ENCODE results near the gene DVL2. TPM values are rescaled to one million over a fixed set of nuclear protein-coding genes. Genes with fewer than 3 reads are reported as not detected.

DVL2 gene
- total RNA-seq, 1 donor from 2014 or later = 99.7 TPM

Small RNAs within 50 kb of the gene (microRNA-seq; reads per million reads assigned to microRNA genes)
- 1,592 reads per million, percentile 83 among the genes with 10 or more reads in this experiment for gene MIR324 (ENCODE audit: unreplicated experiment)

Other genes starting within 250 kb of the DVL2 start
- not detected in 2 replicates for gene ALOX12, start 238.5 kb downstream of the DVL2 start, total RNA-seq
- 255 and 269 TPM in 2 replicates for gene RNASEK, start 221.9 kb downstream of the DVL2 start, total RNA-seq
- gene BCL6B, start 211.5 kb downstream of the DVL2 start, total RNA-seq = not detected in 2 replicates
- gene SLC16A13, start 198.5 kb downstream of the DVL2 start, total RNA-seq = 4.4 and 7.9 TPM in 2 replicates
- 0.57 and 0.75 TPM in 2 replicates for gene SLC16A11, start 190.4 kb downstream of the DVL2 start, total RNA-seq
- not detected in 2 replicates for gene CLEC10A, start 154.3 kb downstream of the DVL2 start, total RNA-seq
- not detected in 2 replicates for gene ASGR2, start 119.7 kb downstream of the DVL2 start, total RNA-seq
- 1.6 and 2.4 TPM in 2 replicates for gene ASGR1, start 55.1 kb downstream of the DVL2 start, total RNA-seq
- gene DLG4, start 14.7 kb downstream of the DVL2 start, total RNA-seq = 32.6 and 38.5 TPM in 2 replicates
- gene ACADVL, start 14.6 kb downstream of the DVL2 start, total RNA-seq = 302 and 354 TPM in 2 replicates
- 51.6 and 54.7 TPM in 2 replicates for gene PHF23, start 4.9 kb upstream of the DVL2 start, total RNA-seq
- 642 TPM in 2 replicates for gene GABARAP, start 7.9 kb upstream of the DVL2 start, total RNA-seq
- 145 and 151 TPM in 2 replicates for gene CTDNEP1, start 17.2 kb upstream of the DVL2 start, total RNA-seq
- 30.2 and 37.6 TPM in 2 replicates for gene ELP5, start 17.7 kb upstream of the DVL2 start, total RNA-seq
- gene CLDN7, start 28.0 kb upstream of the DVL2 start, total RNA-seq = 0.27 and 0.89 TPM in 2 replicates
- gene SLC2A4, start 47.2 kb upstream of the DVL2 start, total RNA-seq = 0.59 and 0.63 TPM in 2 replicates
- 0.40 TPM in 1 of 2 replicates, not detected in the other for gene YBX2, start 60.1 kb upstream of the DVL2 start, total RNA-seq
- 352 and 359 TPM in 2 replicates for gene EIF5A, start 73.1 kb upstream of the DVL2 start, total RNA-seq
- 54.9 and 61.9 TPM in 2 replicates for gene GPS2, start 80.8 kb upstream of the DVL2 start, total RNA-seq
- gene NEURL4, start 94.8 kb upstream of the DVL2 start, total RNA-seq = 38.0 and 45.1 TPM in 2 replicates
- 2.0 and 4.2 TPM in 2 replicates for gene ACAP1, start 102.0 kb upstream of the DVL2 start, total RNA-seq
- gene KCTD11, start 117.6 kb upstream of the DVL2 start, total RNA-seq = 12.7 and 13.3 TPM in 2 replicates
- not detected in 2 replicates for gene TMEM95, start 120.6 kb upstream of the DVL2 start, total RNA-seq
- gene TNK1, start 146.6 kb upstream of the DVL2 start, total RNA-seq = not detected in 2 replicates
- gene PLSCR3, start 160.0 kb upstream of the DVL2 start, total RNA-seq = 73.9 and 81.4 TPM in 2 replicates
- 40.7 and 45.9 TPM in 2 replicates for gene TMEM256, start 169.6 kb upstream of the DVL2 start, total RNA-seq
- 53.8 and 56.8 TPM in 2 replicates for gene NLGN2, start 173.3 kb upstream of the DVL2 start, total RNA-seq
- gene SPEM1, start 185.8 kb upstream of the DVL2 start, total RNA-seq = not detected in 2 replicates
- gene SPEM2, start 191.1 kb upstream of the DVL2 start, total RNA-seq = not detected in 2 replicates
- gene SPEM3, start 194.3 kb upstream of the DVL2 start, total RNA-seq = not detected in 2 replicates
- gene TMEM102, start 200.9 kb upstream of the DVL2 start, total RNA-seq = 6.4 and 6.7 TPM in 2 replicates
- gene FGF11, start 205.0 kb upstream of the DVL2 start, total RNA-seq = 1.3 and 1.5 TPM in 2 replicates
- 9.3 and 11.0 TPM in 2 replicates for gene CHRNB1, start 210.5 kb upstream of the DVL2 start, total RNA-seq
- 47.9 and 49.7 TPM in 2 replicates for gene ZBTB4, start 245.1 kb upstream of the DVL2 start, total RNA-seq
- not detected in 2 replicates for gene SLC35G6, start 246.9 kb upstream of the DVL2 start, total RNA-seq
- gene POLR2A, start 249.8 kb upstream of the DVL2 start, total RNA-seq = 148 and 149 TPM in 2 replicates

All from osteocyte (in vitro differentiated cells).